Liver (tissue), 9 donors: ENCODE results near the gene CORT. TPM values are rescaled to one million over a fixed set of nuclear protein-coding genes. Genes with fewer than 3 reads are reported as not detected.

ENCODE experiments used
- DNase-seq: peaks from one replicate; pipeline ENCODE4 v3.0.0-alpha.2; 2017; ENCODE audit warnings: low spot score
- H3K27ac ChIP-seq, 2 donors: one replicate each; pipeline ENCODE4 v1.7.0; 2013; ENCODE audit warnings: inconsistent platforms in 2 of 2, low read length in 2 of 2, control low read depth in 1 of 2, low read depth in 1 of 2, mild to moderate bottlenecking in 1 of 2
- H3K27me3 ChIP-seq, 4 donors: one replicate each; pipeline versions ENCODE4 v1.6.1 to v1.7.0; 2013; ENCODE audit warnings: low read length in 3 of 4, inconsistent platforms in 1 of 4, mild to moderate bottlenecking in 1 of 4, moderate library complexity in 1 of 4; ENCODE audit not compliant: control insufficient read depth in 4 of 4, insufficient read depth in 4 of 4
- H3K36me3 ChIP-seq, 4 donors: one replicate each; pipeline versions ENCODE4 v1.6.1 to v1.7.0; 2013; ENCODE audit warnings: low read length in 3 of 4, mild to moderate bottlenecking in 3 of 4, low read depth in 1 of 4, moderate library complexity in 1 of 4; ENCODE audit not compliant: control insufficient read depth in 4 of 4, insufficient read depth in 3 of 4
- H3K4me1 ChIP-seq, 4 donors: one replicate each; pipeline versions ENCODE4 v1.6.1 to v1.7.0; 2013; ENCODE audit warnings: low read length in 3 of 4, mild to moderate bottlenecking in 3 of 4, moderate library complexity in 1 of 4; ENCODE audit not compliant: control insufficient read depth in 4 of 4, insufficient read depth in 4 of 4
- H3K4me3 ChIP-seq, 3 donors: one replicate each; pipeline versions ENCODE4 v1.6.1 to v1.7.0; 2013; ENCODE audit warnings: low read length in 3 of 3, control low read depth in 1 of 3, low read depth in 1 of 3, mild to moderate bottlenecking in 1 of 3
- H3K9ac ChIP-seq, 2 donors: one replicate each; pipeline ENCODE4 v1.7.0; 2013; ENCODE audit warnings: low read length in 2 of 2, mild to moderate bottlenecking in 2 of 2, moderate library complexity in 2 of 2, control low read depth in 1 of 2, low read depth in 1 of 2
- H3K9me3 ChIP-seq, 4 donors: one replicate each; pipeline versions ENCODE4 v1.6.1 to v1.7.0; 2013; ENCODE audit warnings: low read length in 3 of 4; ENCODE audit not compliant: control insufficient read depth in 4 of 4
- ATF3 ChIP-seq: IDR thresholded peaks from 2 replicates; pipeline ENCODE4 v1.6.1; 2016; ENCODE audit warnings: antibody characterized with exemption
- CTCF ChIP-seq: fragments of 150-350 bp; IDR thresholded peaks from 2 replicates; pipeline ENCODE4 v1.5.1; 2017; ENCODE audit warnings: improper control_type of control experiment, low read depth, low read length; ENCODE audit not compliant: missing input control
- EGR1 ChIP-seq, 2 donors: IDR thresholded peaks; 2 replicates each; pipeline ENCODE4 v1.6.1; 2016 to 2018; ENCODE audit warnings: antibody characterized with exemption in 2 of 2, low read depth in 2 of 2
- FOXA1 ChIP-seq: IDR thresholded peaks from 2 replicates; pipeline ENCODE4 v1.6.1; 2016; ENCODE audit warnings: antibody characterized with exemption
- FOXA2 ChIP-seq: IDR thresholded peaks from 2 replicates; pipeline ENCODE4 v1.6.1; 2016; ENCODE audit warnings: antibody characterized with exemption
- GABPA ChIP-seq, 2 donors: IDR thresholded peaks in 1 of 2; conservative IDR thresholded peaks in 1 of 2; 2 replicates each; pipeline ENCODE4 v1.6.1; 2016; ENCODE audit warnings: antibody characterized with exemption in 2 of 2, mild to moderate bottlenecking in 1 of 2, moderate library complexity in 1 of 2
- HNF4A ChIP-seq, 2 donors: conservative IDR thresholded peaks; 2 replicates each; pipeline ENCODE4 v1.6.1; 2016; ENCODE audit warnings: antibody characterized with exemption in 2 of 2, mild to moderate bottlenecking in 2 of 2
- HNF4G ChIP-seq: IDR thresholded peaks from 2 replicates; pipeline ENCODE4 v1.6.1; 2016; ENCODE audit warnings: antibody characterized with exemption
- JUND ChIP-seq, 2 donors: IDR thresholded peaks; 2 replicates each; pipeline ENCODE4 v1.6.1; 2016; ENCODE audit warnings: antibody characterized with exemption in 2 of 2
- MAX ChIP-seq: IDR thresholded peaks from 2 replicates; pipeline ENCODE4 v1.6.1; 2016; ENCODE audit warnings: antibody characterized with exemption
- NR2F2 ChIP-seq: IDR thresholded peaks from 2 replicates; pipeline ENCODE4 v1.6.1; 2016; ENCODE audit warnings: antibody characterized with exemption
- RAD21 ChIP-seq, 2 donors: IDR thresholded peaks; 2 replicates each; pipeline ENCODE4 v1.6.1; 2016; ENCODE audit warnings: antibody characterized with exemption in 2 of 2, mild to moderate bottlenecking in 2 of 2
- REST ChIP-seq: IDR thresholded peaks from 2 replicates; pipeline ENCODE4 v1.6.1; 2016; ENCODE audit warnings: antibody characterized with exemption, mild to moderate bottlenecking
- RXRA ChIP-seq, 2 donors: IDR thresholded peaks; 2 replicates each; pipeline ENCODE4 v1.6.1; 2017 to 2018; ENCODE audit warnings: antibody characterized with exemption in 2 of 2, mild to moderate bottlenecking in 1 of 2
- SP1 ChIP-seq: IDR thresholded peaks from 2 replicates; pipeline ENCODE4 v1.6.1; 2018; ENCODE audit warnings: antibody characterized with exemption, mild to moderate bottlenecking
- TAF1 ChIP-seq: conservative IDR thresholded peaks from 2 replicates; pipeline ENCODE4 v1.6.1; 2016; ENCODE audit warnings: antibody characterized with exemption, mild to moderate bottlenecking
- YY1 ChIP-seq: IDR thresholded peaks from 2 replicates; pipeline ENCODE4 v1.6.1; 2016; ENCODE audit warnings: antibody characterized with exemption, mild to moderate bottlenecking
- ZBTB33 ChIP-seq: IDR thresholded peaks from 2 replicates; pipeline ENCODE4 v1.6.1; 2016; ENCODE audit warnings: antibody characterized with exemption
- WGBS: extraction: QIAGEN DNeasy Blood & Tissue Kit; methylation state at CpG from one replicate; pipeline ENCODE4 v1.1.7; 2013; 5-methylcytosine and 5-hydroxymethylcytosine counted together
- polyA plus RNA-seq, 2 donors: library from polyadenylated mRNA; stranded (reverse) in 1 of 2; unstranded in 1 of 2; fragments of 200-250 nt in 1 of 2; fragments of >200 nt in 1 of 2; fragmentation: Nextera tagmentation in 1 of 2; extraction: Ambion mirVana in 1 of 2; gene quantifications; one replicate each; pipeline versions ENCODE4 v1.2.1 to v1.2.3, GENCODE V29; 2013 to 2015
- total RNA-seq, 2 donors: library from RNA; depleted of rRNA; stranded (reverse); fragments of >200 nt; gene quantifications; one replicate each; pipeline ENCODE4 v1.2.3, GENCODE V29; 2014
- donor health status: healthy.
- donor health status: healthy.
- donor health status: healthy.
- donor health status: healthy.
- donor health status: healthy.

Gene CORT
- total and polyA plus RNA-seq, 4 donors: 0.05 to 0.28 (median 0.13) TPM

- H3K9ac ChIP-seq: peak within 1 kb of the TSS; percentile 20 to 65
- 1% methylated on average over 59 of the region's 59 CpGs for WGBS
- peak within 1 kb of the TSS; percentile 74 to 90 (median 75) for H3K4me3 ChIP-seq
- peak; percentile 91 for DNase-seq
- H3K4me1 ChIP-seq: peaks cover 3 to 41% (median 31%) of the 10 kb centered on the region in 4 donors
- H3K9me3 ChIP-seq: no peaks in the 10 kb centered on the region
- no peaks in the 10 kb centered on the region for H3K27me3 ChIP-seq
- peak within 1 kb of the TSS; percentile 34 to 56 for H3K27ac ChIP-seq
- TF ChIP-seq JUND (IDR thresholded peaks at IDR 0.05) (no peak), RAD21 (IDR thresholded peaks at IDR 0.05) (peak in 1 of 2 donors; percentile 16), ZBTB33 (peak; percentile 98), GABPA (IDR thresholded peaks at IDR 0.05 in 1 of 2, conservative IDR thresholded peaks at IDR 0.05 in 1 of 2) (peak in 1 of 2 donors; percentile 78), HNF4G (no peak), ATF3 (no peak), REST (peak; percentile 33), RXRA (IDR thresholded peaks at IDR 0.05) (peak; percentile 27 to 44), TAF1 (no peak), HNF4A (conservative IDR thresholded peaks at IDR 0.05) (peak; percentile 35 to 41), NR2F2 (no peak), MAX (peak; percentile 98), YY1 (peak; percentile 87)
- H3K36me3 ChIP-seq: peaks cover 0 to 8% (median 3%) of the 10 kb centered on the region in 4 donors
These were observed 22.7 kb downstream of the CORT start, which contains the start of gene DFFA for GRCh38 chr1:10472220-10473144. TSS of gene DFFA (minus strand) at chr1:10472529. CDS start at chr1:10472458, 71 bp downstream.

GRCh38 chr1:10473145-10473765, 23.4 kb downstream of the CORT start:
- WGBS: 91% methylated on average over 23 of the region's 23 CpGs
- Histone ChIP-seq H3K36me3 (peaks cover 0 to 4% (median 0%) of the 10 kb centered on the region in 4 donors), H3K4me3 (no peak overlapping the region), H3K27me3 (no peaks in the 10 kb centered on the region), H3K9ac (no peak overlapping the region), H3K4me1 (peaks cover 3 to 49% (median 35%) of the 10 kb centered on the region in 4 donors), H3K9me3 (no peaks in the 10 kb centered on the region), H3K27ac (no peak overlapping the region)
- DNase-seq: no peak
- TF ChIP-seq RAD21 (IDR thresholded peaks at IDR 0.05): no peak
- no peak for TF ChIP-seq HNF4A (conservative IDR thresholded peaks at IDR 0.05)
- no peak for TF ChIP-seq MAX
- no peak for TF ChIP-seq SP1
- no peak for TF ChIP-seq HNF4G
- no peak for TF ChIP-seq FOXA2
- TF ChIP-seq CTCF: no peak
- TF ChIP-seq GABPA (IDR thresholded peaks at IDR 0.05 in 1 of 2, conservative IDR thresholded peaks at IDR 0.05 in 1 of 2): no peak
- TF ChIP-seq TAF1: no peak
- TF ChIP-seq EGR1 (IDR thresholded peaks at IDR 0.05; ENCODE audit: low read depth in 2 of 2): no peak
- TF ChIP-seq ZBTB33: no peak
- no peak for TF ChIP-seq RXRA (IDR thresholded peaks at IDR 0.05)
- no peak for TF ChIP-seq FOXA1
- TF ChIP-seq JUND (IDR thresholded peaks at IDR 0.05): no peak
